Smooth muscle cell (in vitro differentiated cells): ENCODE results near the gene CDH23. TPM values are rescaled to one million over a fixed set of nuclear protein-coding genes. Genes with fewer than 3 reads are reported as not detected.

Source experiments
- DNase-seq: peaks from one replicate; lab custom pipeline; 2025; ENCODE audit not compliant: unreplicated experiment; lab: John Stamatoyannopoulos, UW
- H2AFZ ChIP-seq: fragments of 200-600 bp; sonication (generic); 2 replicates; pipeline ENCODE4 v1.6.0; 2016; ENCODE audit warnings: antibody characterized with exemption, low read depth, mild to moderate bottlenecking
- H3F3A ChIP-seq: fragments of 200-600 bp; sonication (generic); 2 replicates; pipeline ENCODE4 v1.6.0; 2017; ENCODE audit warnings: antibody characterized with exemption, low read depth
- H3K27ac ChIP-seq: fragments of 200-600 bp; sonication (generic); 2 replicates; pipeline ENCODE4 v1.5.1; 2016; ENCODE audit warnings: low read depth, mild to moderate bottlenecking
- H3K27me3 ChIP-seq: fragments of 200-600 bp; sonication (generic); 2 replicates; pipeline ENCODE4 v1.6.1; 2016; ENCODE audit warnings: low read depth, mild to moderate bottlenecking
- H3K36me3 ChIP-seq: fragments of 200-600 bp; sonication (generic); 2 replicates; pipeline ENCODE4 v1.5.1; 2016; ENCODE audit warnings: low read depth
- H3K4me1 ChIP-seq: fragments of 200-600 bp; sonication (generic); 2 replicates; pipeline ENCODE4 v1.5.1; 2016; ENCODE audit warnings: low read depth
- H3K4me2 ChIP-seq: fragments of 200-600 bp; sonication (generic); 2 replicates; pipeline ENCODE4 v1.6.0; 2016; ENCODE audit warnings: mild to moderate bottlenecking
- H3K4me3 ChIP-seq: fragments of 200-600 bp; sonication (generic); 2 replicates; pipeline ENCODE4 v1.5.1; 2016; ENCODE audit warnings: mild to moderate bottlenecking
- H3K79me2 ChIP-seq: fragments of 200-600 bp; sonication (generic); 2 replicates; pipeline ENCODE4 v1.6.0; 2016; ENCODE audit warnings: low read depth, mild to moderate bottlenecking
- H3K9ac ChIP-seq: fragments of 200-600 bp; sonication (generic); 2 replicates; pipeline ENCODE4 v1.6.0; 2016; ENCODE audit warnings: low read depth
- H3K9me3 ChIP-seq: fragments of 200-600 bp; sonication (generic); replicated peaks from 2 replicates; pipeline ENCODE4 v1.5.1; 2016; ENCODE audit warnings: low read depth
- H4K20me1 ChIP-seq: fragments of 200-600 bp; sonication (generic); 2 replicates; pipeline ENCODE4 v1.6.0; 2016; ENCODE audit warnings: low read depth
- CTCF ChIP-seq: fragments of 200-600 bp; sonication (generic); IDR thresholded peaks from 2 replicates; pipeline ENCODE4 v1.5.1; 2017; ENCODE audit warnings: borderline replicate concordance, mild to moderate bottlenecking, antibody characterized with exemption; ENCODE audit not compliant: insufficient read depth, poor library complexity, severe bottlenecking
- WGBS: methylation state at CpG from one replicate; pipeline ENCODE4 v1.1.7; 2016; ENCODE audit warnings: low lambda C conversion rate; 5-methylcytosine and 5-hydroxymethylcytosine counted together
- polyA plus RNA-seq: library from polyadenylated mRNA; unstranded; fragments of >200 nt; fragmentation: Nextera tagmentation; extraction: Ambion mirVana; gene quantifications from 2 replicates; pipeline ENCODE4 v1.2.1, GENCODE V29; 2016
- total RNA-seq: library from RNA; depleted of rRNA; stranded (reverse); fragments of >200 nt; gene quantifications from 2 replicates; pipeline ENCODE4 v1.2.3, GENCODE V29; 2014

Gene CDH23
- total and polyA plus RNA-seq, 2 experiments from 2014 or later: 0.99 to 2.5 TPM

- Histone ChIP-seq H3K79me2 (no peaks in the 10 kb centered on the region), H3K27ac (no peak overlapping the region), H3K36me3 (no peaks in the 10 kb centered on the region), H3K27me3 (no peaks in the 10 kb centered on the region), H3K9ac (no peak overlapping the region), H3K9me3 (no peaks in the 10 kb centered on the region), H3K4me3 (no peak overlapping the region), H3F3A (no peaks in the 10 kb centered on the region), H3K4me2 (no peak overlapping the region), H3K4me1 (peaks cover 33% of the 10 kb centered on the region), H4K20me1 (no peaks in the 10 kb centered on the region), H2AFZ (no peak overlapping the region)
- no peak for DNase-seq
- TF ChIP-seq CTCF: no peak
- 86% methylated on average over 2 of the region's 2 CpGs for WGBS
Observed at GRCh38 chr10:71605263-71605962, 208.7 kb downstream of the CDH23 start.

GRCh38 chr10:71606257-71607081, 209.7 kb downstream of the CDH23 start:
- Histone ChIP-seq H3K4me1 (peaks cover 39% of the 10 kb centered on the region), H3K4me3 (no peak overlapping the region), H3K9me3 (no peaks in the 10 kb centered on the region), H3K36me3 (no peaks in the 10 kb centered on the region), H3K9ac (no peak overlapping the region), H3K79me2 (no peaks in the 10 kb centered on the region), H3K27ac (no peak overlapping the region), H3K27me3 (no peaks in the 10 kb centered on the region), H3F3A (no peaks in the 10 kb centered on the region), H3K4me2 (no peak overlapping the region), H4K20me1 (no peaks in the 10 kb centered on the region), H2AFZ (no peak overlapping the region)
- 79% methylated on average over 9 of the region's 9 CpGs for WGBS
- TF ChIP-seq CTCF: no peak
- DNase-seq: no peak

DNA sequence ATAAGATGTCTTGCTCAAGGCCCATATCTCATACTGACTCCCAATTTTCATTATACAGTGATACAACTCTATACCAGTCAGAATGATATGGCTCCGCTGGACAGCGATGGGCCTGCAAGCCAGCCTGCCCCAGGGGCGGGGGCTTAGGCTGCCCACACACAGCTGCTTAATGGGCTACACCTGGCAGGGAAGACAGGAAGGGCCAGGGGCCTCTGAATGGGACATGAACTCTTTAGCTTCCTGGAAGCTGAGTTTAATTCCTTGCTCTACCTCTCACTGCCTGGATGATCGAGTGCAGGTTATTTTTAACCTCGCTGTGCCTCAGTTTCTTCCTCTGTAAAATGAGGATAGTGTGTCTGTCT, 210.3 kb downstream of the CDH23 start:
- Histone ChIP-seq H3K9ac (no peak overlapping the region), H3K4me2 (no peak overlapping the region), H3K9me3 (no peaks in the 10 kb centered on the region), H3K27ac (no peak overlapping the region), H3K4me1 (peaks cover 39% of the 10 kb centered on the region), H4K20me1 (no peaks in the 10 kb centered on the region), H3K4me3 (no peak overlapping the region), H2AFZ (no peak overlapping the region), H3K79me2 (no peaks in the 10 kb centered on the region), H3F3A (no peaks in the 10 kb centered on the region), H3K36me3 (no peaks in the 10 kb centered on the region), H3K27me3 (no peaks in the 10 kb centered on the region)
- DNase-seq: no peak
- TF ChIP-seq CTCF: no peak
- WGBS: 76% methylated on average over 5 of the region's 5 CpGs
